Measurements from ENCODE around the gene CIRBP.

GRCh38 chr19:1280636-1281568 is 11.8 kb downstream of the CIRBP start:
- TF ChIP-seq CTCF (IDR thresholded peaks at IDR 0.05; ENCODE audit: low read depth, low read length) = no peak
- no peak for TF ChIP-seq POLR2A (IDR thresholded peaks at IDR 0.05; ENCODE audit: extremely low read depth, insufficient read length)
- TF ChIP-seq MYC (IDR thresholded peaks at IDR 0.05; ENCODE audit: low read depth, low read length) = no peak
- TF ChIP-seq MAX (IDR thresholded peaks at IDR 0.05; ENCODE audit: low read depth, low read length) = no peak
